Measurements from ENCODE around the gene PKD2L1.

PKD2L1 gene

GRCh38 chr10:100254191-100254590 is 75.8 kb downstream of the PKD2L1 start:
- H3K27me3 ChIP-seq (replicated peaks in 2 of 5; ENCODE audit: control insufficient read depth in 4 of 5, insufficient read depth in 5 of 5, low read length in 4 of 5): no peaks in the 10 kb centered on the region
- POLR2A ChIA-PET: no interaction called here
- no peaks in the 10 kb centered on the region for H3K9me3 ChIP-seq (ENCODE audit: control extremely low read depth in 1 of 5, control insufficient read depth in 4 of 5, insufficient read depth in 2 of 5, low read depth in 1 of 5, low read length in 4 of 5)
- WGBS (ENCODE audit: insufficient coverage): 100% methylated on average over 1 of the region's 3 CpGs
- CTCF ChIA-PET: interaction anchor here (0.9 kb wide), 1 partner anchor 20 kb away, joined by 3 read pairs; no protein-coding TSS in a partner anchor
- H3K4me3 ChIP-seq (ENCODE audit: control insufficient read depth in 1 of 7, extremely low read depth in 1 of 7, insufficient read depth in 4 of 7, low read depth in 2 of 7, low read length in 6 of 7): no peak overlapping the region
- no peak for DNase-seq
- no peak overlapping the region for H3K27ac ChIP-seq (ENCODE audit: insufficient read depth in 1 of 2, low read depth in 1 of 2, low read length in 2 of 2, poor library complexity in 1 of 2, severe bottlenecking in 2 of 2)
- H3K4me1 ChIP-seq (ENCODE audit: control extremely low read depth in 1 of 4, control insufficient read depth in 4 of 4, insufficient read depth in 4 of 4, low read length in 3 of 4): peaks cover 0 to 8% (median 3%) of the 10 kb centered on the region in 4 experiments
- H3K36me3 ChIP-seq (ENCODE audit: control insufficient read depth in 4 of 4, insufficient read depth in 4 of 4, low read length in 3 of 4): peaks cover 16 to 56% (median 37%) of the 10 kb centered on the region in 4 experiments

GRCh38 chr10:100253041-100253440 is 77.0 kb downstream of the PKD2L1 start:
- Histone ChIP-seq H3K27me3 (replicated peaks in 2 of 5; ENCODE audit: control insufficient read depth in 4 of 5, insufficient read depth in 5 of 5, low read length in 4 of 5) (no peaks in the 10 kb centered on the region), H3K36me3 (ENCODE audit: control insufficient read depth in 4 of 4, insufficient read depth in 4 of 4, low read length in 3 of 4) (peaks cover 22 to 64% (median 40%) of the 10 kb centered on the region in 4 experiments), H3K27ac (ENCODE audit: insufficient read depth in 1 of 2, low read depth in 1 of 2, low read length in 2 of 2, poor library complexity in 1 of 2, severe bottlenecking in 2 of 2) (no peak overlapping the region), H3K4me3 (ENCODE audit: control insufficient read depth in 1 of 7, extremely low read depth in 1 of 7, insufficient read depth in 4 of 7, low read depth in 2 of 7, low read length in 6 of 7) (no peak overlapping the region), H3K9me3 (ENCODE audit: control extremely low read depth in 1 of 5, control insufficient read depth in 4 of 5, insufficient read depth in 2 of 5, low read depth in 1 of 5, low read length in 4 of 5) (no peaks in the 10 kb centered on the region), H3K4me1 (ENCODE audit: control extremely low read depth in 1 of 4, control insufficient read depth in 4 of 4, insufficient read depth in 4 of 4, low read length in 3 of 4) (peaks cover 0 to 8% (median 3%) of the 10 kb centered on the region in 4 experiments)
- POLR2A ChIA-PET: interaction anchor here (0.7 kb wide), 1 partner anchor 45 kb away, joined by 5 read pairs; no protein-coding TSS in a partner anchor
- WGBS (ENCODE audit: insufficient coverage): 99% methylated on average over 5 of the region's 5 CpGs
- CTCF ChIA-PET: no interaction called here
- DNase-seq: no peak

GRCh38 chr10:100248820-100249219 is 81.2 kb downstream of the PKD2L1 start:
- Histone ChIP-seq H3K36me3 (ENCODE audit: control insufficient read depth in 4 of 4, insufficient read depth in 4 of 4, low read length in 3 of 4) (peaks cover 25 to 67% (median 47%) of the 10 kb centered on the region in 4 experiments), H3K27me3 (replicated peaks in 2 of 5; ENCODE audit: control insufficient read depth in 4 of 5, insufficient read depth in 5 of 5, low read length in 4 of 5) (no peaks in the 10 kb centered on the region), H3K4me3 (ENCODE audit: control insufficient read depth in 1 of 7, extremely low read depth in 1 of 7, insufficient read depth in 4 of 7, low read depth in 2 of 7, low read length in 6 of 7) (no peak overlapping the region), H3K27ac (ENCODE audit: insufficient read depth in 1 of 2, low read depth in 1 of 2, low read length in 2 of 2, poor library complexity in 1 of 2, severe bottlenecking in 2 of 2) (no peak overlapping the region), H3K4me1 (ENCODE audit: control extremely low read depth in 1 of 4, control insufficient read depth in 4 of 4, insufficient read depth in 4 of 4, low read length in 3 of 4) (no peaks in the 10 kb centered on the region), H3K9me3 (ENCODE audit: control extremely low read depth in 1 of 5, control insufficient read depth in 4 of 5, insufficient read depth in 2 of 5, low read depth in 1 of 5, low read length in 4 of 5) (no peaks in the 10 kb centered on the region)
- WGBS (ENCODE audit: insufficient coverage): 96% methylated on average over 5 of the region's 7 CpGs
- no peak for DNase-seq
- ChIA-PET POLR2A (interaction anchor here (1.1 kb wide), 1 partner anchor 17 kb away, joined by 3 read pairs; no protein-coding TSS in a partner anchor), CTCF (interaction anchor here (1.4 kb wide), 1 partner anchor 13 kb away, joined by 3 read pairs; no protein-coding TSS in a partner anchor)

GRCh38 chr10:100245484-100246220 is 84.4 kb downstream of the PKD2L1 start:
- Histone ChIP-seq H3K9me3 (ENCODE audit: control extremely low read depth in 1 of 5, control insufficient read depth in 4 of 5, insufficient read depth in 2 of 5, low read depth in 1 of 5, low read length in 4 of 5) (no peaks in the 10 kb centered on the region), H3K27ac (ENCODE audit: insufficient read depth in 1 of 2, low read depth in 1 of 2, low read length in 2 of 2, poor library complexity in 1 of 2, severe bottlenecking in 2 of 2) (no peak overlapping the region), H3K36me3 (ENCODE audit: control insufficient read depth in 4 of 4, insufficient read depth in 4 of 4, low read length in 3 of 4) (peaks cover 32 to 73% (median 52%) of the 10 kb centered on the region in 4 experiments), H3K4me3 (ENCODE audit: control insufficient read depth in 1 of 7, extremely low read depth in 1 of 7, insufficient read depth in 4 of 7, low read depth in 2 of 7, low read length in 6 of 7) (no peak overlapping the region), H3K27me3 (replicated peaks in 2 of 5; ENCODE audit: control insufficient read depth in 4 of 5, insufficient read depth in 5 of 5, low read length in 4 of 5) (no peaks in the 10 kb centered on the region), H3K4me1 (ENCODE audit: control extremely low read depth in 1 of 4, control insufficient read depth in 4 of 4, insufficient read depth in 4 of 4, low read length in 3 of 4) (no peaks in the 10 kb centered on the region)
- WGBS (ENCODE audit: insufficient coverage): 100% methylated on average over 5 of the region's 5 CpGs
- DNase-seq: no peak
- ChIA-PET POLR2A (no interaction called here), CTCF (no interaction called here)

DNA sequence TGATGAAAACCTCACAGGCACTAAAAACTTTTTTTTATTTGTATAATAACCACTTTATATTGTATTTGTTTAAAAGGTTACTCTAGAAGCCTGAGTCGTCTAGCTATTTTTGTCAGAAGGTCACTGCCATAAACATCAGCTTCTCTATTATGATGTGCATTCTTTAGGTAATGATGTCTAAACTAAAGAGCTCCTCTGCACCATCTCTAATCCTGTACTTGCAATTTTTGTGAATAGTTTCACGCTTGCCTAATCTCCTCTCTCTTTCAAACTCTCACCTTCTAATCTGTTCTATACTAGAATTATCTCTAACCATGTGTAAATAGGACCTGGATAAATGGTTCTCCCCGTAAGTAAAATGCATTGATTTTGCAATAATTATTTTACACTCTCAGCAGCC is 90.2 kb downstream of the PKD2L1 start:
- WGBS (ENCODE audit: insufficient coverage): no CpG with 5 or more reads among the region's 3 CpGs
- Histone ChIP-seq H3K9me3 (ENCODE audit: control extremely low read depth in 1 of 5, control insufficient read depth in 4 of 5, insufficient read depth in 2 of 5, low read depth in 1 of 5, low read length in 4 of 5) (no peaks in the 10 kb centered on the region), H3K27me3 (replicated peaks in 2 of 5; ENCODE audit: control insufficient read depth in 4 of 5, insufficient read depth in 5 of 5, low read length in 4 of 5) (no peaks in the 10 kb centered on the region), H3K4me1 (ENCODE audit: control extremely low read depth in 1 of 4, control insufficient read depth in 4 of 4, insufficient read depth in 4 of 4, low read length in 3 of 4) (no peaks in the 10 kb centered on the region), H3K36me3 (ENCODE audit: control insufficient read depth in 4 of 4, insufficient read depth in 4 of 4, low read length in 3 of 4) (peaks cover 36 to 73% (median 48%) of the 10 kb centered on the region in 4 experiments), H3K4me3 (ENCODE audit: control insufficient read depth in 1 of 7, extremely low read depth in 1 of 7, insufficient read depth in 4 of 7, low read depth in 2 of 7, low read length in 6 of 7) (no peak overlapping the region), H3K27ac (ENCODE audit: insufficient read depth in 1 of 2, low read depth in 1 of 2, low read length in 2 of 2, poor library complexity in 1 of 2, severe bottlenecking in 2 of 2) (no peak overlapping the region)
- POLR2A ChIA-PET: no interaction called here
- CTCF ChIA-PET: interaction anchor here (1.8 to 2.6 kb wide), 2 partner anchors 10 kb away, joined by 4 to 10 read pairs; no protein-coding TSS in a partner anchor
- no peak for DNase-seq

GRCh38 chr10:100238429-100238828 is 91.6 kb downstream of the PKD2L1 start:
- Histone ChIP-seq H3K27me3 (replicated peaks in 2 of 5; ENCODE audit: control insufficient read depth in 4 of 5, insufficient read depth in 5 of 5, low read length in 4 of 5) (no peaks in the 10 kb centered on the region), H3K4me1 (ENCODE audit: control extremely low read depth in 1 of 4, control insufficient read depth in 4 of 4, insufficient read depth in 4 of 4, low read length in 3 of 4) (no peaks in the 10 kb centered on the region), H3K9me3 (ENCODE audit: control extremely low read depth in 1 of 5, control insufficient read depth in 4 of 5, insufficient read depth in 2 of 5, low read depth in 1 of 5, low read length in 4 of 5) (no peaks in the 10 kb centered on the region), H3K36me3 (ENCODE audit: control insufficient read depth in 4 of 4, insufficient read depth in 4 of 4, low read length in 3 of 4) (peaks cover 29 to 77% (median 44%) of the 10 kb centered on the region in 4 experiments), H3K4me3 (ENCODE audit: control insufficient read depth in 1 of 7, extremely low read depth in 1 of 7, insufficient read depth in 4 of 7, low read depth in 2 of 7, low read length in 6 of 7) (no peak overlapping the region), H3K27ac (ENCODE audit: insufficient read depth in 1 of 2, low read depth in 1 of 2, low read length in 2 of 2, poor library complexity in 1 of 2, severe bottlenecking in 2 of 2) (no peak overlapping the region)
- POLR2A ChIA-PET: no interaction called here
- 95% methylated on average over 6 of the region's 7 CpGs for WGBS (ENCODE audit: insufficient coverage)
- DNase-seq: no peak
- CTCF ChIA-PET: interaction anchor here (0.5 to 1.8 kb wide), 2 partner anchors 8 to 24 kb away, joined by 3 to 4 read pairs; no protein-coding TSS in a partner anchor

Data from common myeloid progenitor, CD34-positive (primary cell).